IMR-90 (cell line): Measurements from ENCODE around the gene COTL1. TPM values are rescaled to one million over a fixed set of nuclear protein-coding genes. Genes with fewer than 3 reads are reported as not detected.

Experiments
- ATAC-seq: fragments of 200-7000 bp; cut with Tn5 transposase; 2 replicates; pipeline ENCODE4 v1.9.1; 2020; ENCODE audit warnings: low read depth, mild to moderate bottlenecking, moderate library complexity
- BruUV-seq: library from RNA; stranded (reverse); fragments of 400-500 nt; replicated peaks from 2 replicates; lab custom pipeline; 2021; lab: Mats Ljungman, UMichigan
- CTCF ChIA-PET: fragments of 300-600 bp; formaldehyde crosslinking; extraction: SDS; loops from one replicate; lab custom pipeline; 2021; ENCODE audit warnings: antibody characterized with exemption; lab: Yijun Ruan, JAX
- POLR2A ChIA-PET: fragments of 300-600 bp; sonication (Branson Sonifier 250); formaldehyde crosslinking; loops from one replicate; lab custom pipeline; 2022; ENCODE audit warnings: antibody characterized with exemption; ENCODE audit not compliant: unreplicated experiment; lab: Charles Lee
- DNase-seq: peaks from one replicate; pipeline ENCODE4 v3.0.0; 2013
- H2AFZ ChIP-seq: replicated peaks from 2 replicates; pipeline ENCODE3; 2013; ENCODE audit warnings: low read length, mild to moderate bottlenecking; ENCODE audit not compliant: poor library complexity
- H2AK5ac ChIP-seq: 2 replicates; pipeline ENCODE4 v1.6.1; 2013; ENCODE audit warnings: low read depth, low read length, inconsistent platforms
- H2AK9ac ChIP-seq: replicated peaks from 2 replicates; pipeline ENCODE3; 2013; ENCODE audit warnings: mild to moderate bottlenecking, low read depth, low read length, moderate library complexity; ENCODE audit not compliant: poor library complexity
- H2BK120ac ChIP-seq: 2 replicates; pipeline ENCODE4 v1.6.1; 2013; ENCODE audit warnings: low read depth, low read length, inconsistent platforms
- H2BK15ac ChIP-seq: 3 replicates; pipeline ENCODE4 v1.6.1; 2013; ENCODE audit warnings: low read depth, low read length, inconsistent platforms
- H2BK20ac ChIP-seq: 2 replicates; pipeline ENCODE4 v1.6.1; 2013; ENCODE audit warnings: low read depth, mild to moderate bottlenecking, inconsistent platforms, low read length, moderate library complexity
- H2BK5ac ChIP-seq: 2 replicates; pipeline ENCODE4 v1.6.1; 2013; ENCODE audit warnings: mild to moderate bottlenecking, low read depth, low read length, inconsistent platforms; ENCODE audit not compliant: poor library complexity, severe bottlenecking
- H3K14ac ChIP-seq: replicated peaks from 2 replicates; pipeline ENCODE4 v1.6.1; 2013; ENCODE audit warnings: low read depth, low read length, inconsistent platforms
- H3K18ac ChIP-seq: 2 replicates; pipeline ENCODE4 v1.6.1; 2013; ENCODE audit warnings: low read depth, low read length, control low read depth
- H3K23ac ChIP-seq: 2 replicates; pipeline ENCODE4 v1.6.1; 2013; ENCODE audit warnings: low read depth, low read length, inconsistent platforms
- H3K27ac ChIP-seq: 2 replicates; pipeline ENCODE4 v1.5.1; 2013; ENCODE audit warnings: mild to moderate bottlenecking, control low read depth, low read length; ENCODE audit not compliant: insufficient read depth
- H3K27me3 ChIP-seq: 2 replicates; pipeline ENCODE4 v1.6.1; 2013; ENCODE audit warnings: low read length; ENCODE audit not compliant: control insufficient read depth, insufficient read depth
- H3K36me3 ChIP-seq: 2 replicates; pipeline ENCODE4 v1.6.1; 2013; ENCODE audit warnings: low read length, mixed read lengths; ENCODE audit not compliant: control insufficient read depth, insufficient read depth
- H3K4ac ChIP-seq: 2 replicates; pipeline ENCODE4 v1.6.1; 2013; ENCODE audit warnings: low read depth, low read length, inconsistent platforms
- H3K4me1 ChIP-seq: 2 replicates; pipeline ENCODE4 v1.6.1; 2013; ENCODE audit warnings: low read length, mixed read lengths; ENCODE audit not compliant: control insufficient read depth, insufficient read depth
- H3K4me2 ChIP-seq: 2 replicates; pipeline ENCODE4 v1.6.1; 2013; ENCODE audit warnings: low read depth, mild to moderate bottlenecking, control low read depth, low read length, moderate library complexity
- H3K4me3 ChIP-seq: 2 replicates; pipeline ENCODE4 v1.5.1; 2013; ENCODE audit warnings: low read depth, mild to moderate bottlenecking, control low read depth, low read length, moderate library complexity; ENCODE audit not compliant: insufficient read depth
- H3K56ac ChIP-seq: 2 replicates; pipeline ENCODE4 v1.6.1; 2013; ENCODE audit warnings: low read length, inconsistent platforms; ENCODE audit not compliant: insufficient read depth; ENCODE audit errors: extremely low read depth
- H3K79me1 ChIP-seq, 2 experiments: 2 replicates each; pipeline ENCODE4 v1.6.1; 2013; ENCODE audit warnings: low read length in 2 of 2, inconsistent platforms in 1 of 2, low read depth in 1 of 2
- H3K9ac ChIP-seq: 2 replicates; pipeline ENCODE4 v1.6.1; 2013; ENCODE audit warnings: low read depth, low read length, control low read depth
- H3K9me1 ChIP-seq: 2 replicates; pipeline ENCODE4 v1.6.1; 2013; ENCODE audit warnings: low read length, inconsistent platforms; ENCODE audit not compliant: insufficient read depth
- H3K9me3 ChIP-seq: 2 replicates; pipeline ENCODE4 v1.6.1; 2013; ENCODE audit warnings: low read length; ENCODE audit not compliant: control insufficient read depth, insufficient read depth
- H4K20me1 ChIP-seq: 2 replicates; pipeline ENCODE4 v1.6.1; 2013; ENCODE audit warnings: low read length, inconsistent platforms; ENCODE audit not compliant: insufficient read depth
- H4K5ac ChIP-seq: 2 replicates; pipeline ENCODE4 v1.6.1; 2013; ENCODE audit warnings: mild to moderate bottlenecking, low read depth, low read length, control low read depth
- H4K8ac ChIP-seq, 2 experiments: 2 replicates each; pipeline ENCODE4 v1.6.1; 2013; ENCODE audit warnings: low read depth in 2 of 2, low read length in 2 of 2, control low read depth in 1 of 2, inconsistent platforms in 1 of 2
- H4K91ac ChIP-seq: 2 replicates; pipeline ENCODE4 v1.6.1; 2013; ENCODE audit warnings: low read depth, low read length, inconsistent platforms; ENCODE audit not compliant: insufficient read depth
- BHLHE40 ChIP-seq: fragments of 150-350 bp; IDR thresholded peaks from 2 replicates; pipeline ENCODE4 v1.6.1; 2016; ENCODE audit warnings: mild to moderate bottlenecking, low read depth, low read length
- CEBPB ChIP-seq: IDR thresholded peaks from 2 replicates; pipeline ENCODE4 v1.6.1; 2012; ENCODE audit warnings: low read depth, low read length, improper control_type of control experiment
- FOS ChIP-seq: fragments of 150-350 bp; IDR thresholded peaks from 2 replicates; pipeline ENCODE4 v1.6.1; 2016; ENCODE audit warnings: low read depth, low read length
- MAZ ChIP-seq: IDR thresholded peaks from 2 replicates; pipeline ENCODE4 v1.6.1; 2012; ENCODE audit warnings: low read depth, mild to moderate bottlenecking, low read length, improper control_type of control experiment, moderate library complexity, borderline replicate concordance
- POLR2A ChIP-seq: IDR thresholded peaks from 2 replicates; pipeline ENCODE4 v1.6.1; 2012; ENCODE audit warnings: mild to moderate bottlenecking, low read depth, low read length
- RAD21 ChIP-seq: IDR thresholded peaks from 2 replicates; pipeline ENCODE4 v1.6.1; 2012; ENCODE audit warnings: low read length, improper control_type of control experiment
- RCOR1 ChIP-seq: IDR thresholded peaks from 2 replicates; pipeline ENCODE4 v1.6.1; 2012; ENCODE audit warnings: mild to moderate bottlenecking, low read length, improper control_type of control experiment; ENCODE audit not compliant: insufficient replicate concordance
- SMC3 ChIP-seq: fragments of 150-350 bp; IDR thresholded peaks from 2 replicates; pipeline ENCODE4 v1.6.1; 2016; ENCODE audit warnings: low read depth, mild to moderate bottlenecking, antibody characterized with exemption, low read length, moderate library complexity
- USF2 ChIP-seq: fragments of 150-350 bp; IDR thresholded peaks from 2 replicates; pipeline ENCODE4 v1.6.1; 2017; ENCODE audit warnings: mild to moderate bottlenecking, antibody characterized with exemption, low read length, low read depth
- WGBS, 2 experiments: methylation state at CpG; one replicate each; pipeline versions ENCODE4 v1.1.5 to v1.1.7; 2013; ENCODE audit warnings: missing lambda C conversion rate in 2 of 2; ENCODE audit not compliant: insufficient read length in 1 of 2; ENCODE audit errors: extremely low coverage in 2 of 2; 5-methylcytosine and 5-hydroxymethylcytosine counted together
- dilution Hi-C: fragments of 300-500 bp; cut with HindIII; formaldehyde crosslinking; loops from one replicate; pipeline ENCODE4 v1.14.3; 2018; ENCODE audit warnings: low sequenced_read_pairs; ENCODE audit not compliant: unreplicated experiment
- in situ Hi-C: fragments of 300-500 bp; cut with MboI; formaldehyde crosslinking; loops from 3 replicates; pipeline ENCODE4 v1.14.3; 2019; ENCODE audit warnings: low sequenced_read_pairs, inconsistent platforms, mixed read lengths
- intact Hi-C: fragments of 100-400 bp; cut with micrococcal nuclease; formaldehyde crosslinking; loops from 2 replicates; pipeline ENCODE4 v1.10.0; 2022
- polyA plus RNA-seq, 3 experiments: library from polyadenylated mRNA; depleted of rRNA; stranded (reverse); fragments of >200 nt; gene quantifications; 2 replicates each; pipeline ENCODE4 v1.2.3, GENCODE V29; 2012; ENCODE audit warnings: low replicate concordance in 1 of 3
- total RNA-seq: library from RNA; depleted of rRNA; stranded (reverse); fragments of >200 nt; gene quantifications from 2 replicates; pipeline ENCODE4 v1.2.3, GENCODE V29; 2012; rRNA removed

The COTL1 gene
- total and polyA plus RNA-seq, 2 of the 4 experiments (the other 2 are of a cell fraction), result 144 to 258 TPM

GRCh38 chr16:84517366-84517765 lies 100.5 kb downstream of the COTL1 start:
- no TSS peak for BruUV-seq
- H2BK5ac ChIP-seq, result no peak overlapping the region
- H3K9me1 ChIP-seq, result peaks cover 5% of the 10 kb centered on the region; the same call in 1 of the 2 replicates
- dilution Hi-C loops, result no loop called here
- peak overlapping the region; percentile 69; the same call in 1 of the 2 replicates for H2BK120ac ChIP-seq
- H3K9me3 ChIP-seq, result no peaks in the 10 kb centered on the region
- H2AFZ ChIP-seq, result no peak overlapping the region
- CTCF ChIA-PET, result interaction anchor here (0.5 kb wide), 1 partner anchor 151 kb away, joined by 3 read pairs; no protein-coding TSS in a partner anchor
- no peak overlapping the region for H3K27ac ChIP-seq
- no peak overlapping the region for H2AK9ac ChIP-seq
- H3K36me3 ChIP-seq, result no peaks in the 10 kb centered on the region
- H3K23ac ChIP-seq, result no peak overlapping the region
- peak overlapping the region; percentile 44; the same call in 1 of the 2 replicates for H3K14ac ChIP-seq
- no peak overlapping the region for H3K56ac ChIP-seq
- H3K4me1 ChIP-seq, result peaks cover 8% of the 10 kb centered on the region
- no peak overlapping the region for H3K9ac ChIP-seq
- H3K4me3 ChIP-seq, result no peak overlapping the region
- in situ Hi-C loops, result no loop called here
- no peak overlapping the region for H4K5ac ChIP-seq
- TF ChIP-seq CEBPB (no peak), SMC3 (no peak), MAZ (no peak), POLR2A (no peak), FOS (no peak), RAD21 (no peak), RCOR1 (no peak), USF2 (no peak), BHLHE40 (no peak)
- POLR2A ChIA-PET, result no interaction called here
- no peak overlapping the region for H3K18ac ChIP-seq
- H4K20me1 ChIP-seq, result no peaks in the 10 kb centered on the region
- H2BK20ac ChIP-seq, result peak overlapping the region; percentile 91; the same call in 1 of the 2 replicates
- H4K8ac ChIP-seq, result peak overlapping the region in 1 of 2 experiments; percentile 65; a peak in 1 of 4 replicates
- 82% methylated on average over 7 of the region's 12 CpGs; no CpG with 5 or more reads in 1 of the 2 experiments for whole genome bisulfite sequencing, 2 experiments
- H3K27me3 ChIP-seq, result no peaks in the 10 kb centered on the region
- H2AK5ac ChIP-seq, result peak overlapping the region; percentile 35; the same call in 1 of the 2 replicates
- no peak for DNase-seq
- peak overlapping the region; percentile 78; the same call in 1 of the 3 replicates for H2BK15ac ChIP-seq
- no peak overlapping the region for H3K4me2 ChIP-seq
- intact Hi-C loops, result loop anchor here (10.0 kb wide), 1 partner anchor 447 kb away; no protein-coding TSS in a partner anchor
- peaks cover 0 to 5% of the 10 kb centered on the region in 2 experiments; a peak in 2 of 4 replicates for H3K79me1 ChIP-seq
- peak overlapping the region; percentile 73; the same call in 1 of the 2 replicates for H3K4ac ChIP-seq
- ATAC-seq, result no peak
- peak overlapping the region; percentile 66 for H4K91ac ChIP-seq

Other genes starting within 250 kb of the COTL1 start
- not detected in 2 replicates for gene ATP2C2, start 249.5 kb downstream of the COTL1 start, total RNA-seq
- not detected in 2 replicates for gene ATP2C2, start 249.5 kb downstream of the COTL1 start, polyA plus RNA-seq (2012; rRNA removed)
- gene MEAK7, start 113.4 kb downstream of the COTL1 start, total RNA-seq, result 27.4 and 27.8 TPM in 2 replicates
- gene MEAK7, start 113.4 kb downstream of the COTL1 start, polyA plus RNA-seq (2012; rRNA removed), result 36.0 and 39.0 TPM in 2 replicates
- 45.9 and 50.3 TPM in 2 replicates for gene KLHL36, start 30.4 kb upstream of the COTL1 start, total RNA-seq
- gene KLHL36, start 30.4 kb upstream of the COTL1 start, polyA plus RNA-seq (2012; rRNA removed), result 46.3 and 48.9 TPM in 2 replicates
- gene USP10, start 81.9 kb upstream of the COTL1 start, total RNA-seq, result 54.3 and 61.9 TPM in 2 replicates
- gene USP10, start 81.9 kb upstream of the COTL1 start, polyA plus RNA-seq (2012; rRNA removed), result 79.0 and 85.5 TPM in 2 replicates
- 35.0 and 37.5 TPM in 2 replicates for gene CRISPLD2, start 201.9 kb upstream of the COTL1 start, total RNA-seq
- gene CRISPLD2, start 201.9 kb upstream of the COTL1 start, polyA plus RNA-seq (2012; rRNA removed), result 21.3 and 23.1 TPM in 2 replicates